Activated naive CD8-positive, alpha-beta T cell treated with anti-CD3 and anti-CD28 coated beads, Interleukin-2, amount 50 U/mL, for 16 hours (primary cell): ENCODE data around the gene DBP.

ENCODE experiments used
- DNase-seq: peaks from one replicate; pipeline ENCODE4 v3.0.0-alpha.2; 2020; ENCODE audit warnings: low read depth, low spot score

Gene DBP

GRCh38 chr19:48613024-48613851, 23.9 kb downstream of the DBP start:
- no peak for DNase-seq

DNA sequence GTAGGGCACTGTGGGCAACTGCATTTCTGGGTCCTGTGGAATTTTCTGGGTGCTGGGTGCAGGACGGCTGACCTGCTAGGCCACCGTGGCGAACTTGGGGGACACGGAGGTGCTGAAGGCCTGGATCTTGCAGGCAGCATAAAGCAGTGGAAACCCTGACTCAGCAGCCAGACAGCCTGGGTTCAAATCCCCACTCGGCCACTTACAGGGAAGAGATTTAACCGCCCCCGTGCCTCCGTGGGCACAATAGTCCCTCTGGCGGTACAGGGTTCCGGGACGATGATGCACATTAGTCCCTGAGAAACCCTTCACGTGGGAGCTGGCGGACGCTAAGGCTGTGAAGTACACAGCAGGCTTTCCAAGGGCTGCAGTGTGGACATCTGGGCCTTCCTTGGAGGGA, 25.3 kb downstream of the DBP start:
- DNase-seq: no peak

- no peak for DNase-seq
Measured at GRCh38 chr19:48609571-48610108, 27.5 kb downstream of the DBP start.

GRCh38 chr19:48608798-48609263, 28.3 kb downstream of the DBP start:
- no peak for DNase-seq

DNA sequence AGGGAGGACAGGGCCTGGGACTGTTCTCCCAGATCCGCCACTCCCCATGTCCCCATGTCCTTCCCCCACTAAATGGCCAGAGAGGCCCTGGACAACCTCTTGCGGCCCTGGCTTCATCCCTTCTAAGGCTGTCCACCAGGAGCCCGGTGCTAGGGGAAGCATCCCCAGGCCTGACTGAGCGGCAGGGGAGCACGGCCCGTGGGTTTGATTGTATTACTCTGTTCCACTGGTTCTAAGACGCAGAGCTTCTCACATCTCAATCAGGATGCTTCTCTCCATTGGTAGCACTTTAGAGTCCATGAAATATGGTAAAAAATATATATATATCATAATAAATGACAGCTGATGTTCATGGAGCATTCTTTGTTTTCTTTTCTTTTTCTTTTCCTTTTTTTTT, 29.8 kb downstream of the DBP start:
- no peak for DNase-seq

- no peak for DNase-seq
Measured at GRCh38 chr19:48606463-48607358, 30.5 kb downstream of the DBP start, which contains the start of gene SPACA4. SPACA4 (plus strand) TSS chr19:48606742; CDS start chr19:48606979, 237 bp downstream.

- DNase-seq: no peak
Measured at GRCh38 chr19:48603850-48604249, 33.3 kb downstream of the DBP start.

DNA sequence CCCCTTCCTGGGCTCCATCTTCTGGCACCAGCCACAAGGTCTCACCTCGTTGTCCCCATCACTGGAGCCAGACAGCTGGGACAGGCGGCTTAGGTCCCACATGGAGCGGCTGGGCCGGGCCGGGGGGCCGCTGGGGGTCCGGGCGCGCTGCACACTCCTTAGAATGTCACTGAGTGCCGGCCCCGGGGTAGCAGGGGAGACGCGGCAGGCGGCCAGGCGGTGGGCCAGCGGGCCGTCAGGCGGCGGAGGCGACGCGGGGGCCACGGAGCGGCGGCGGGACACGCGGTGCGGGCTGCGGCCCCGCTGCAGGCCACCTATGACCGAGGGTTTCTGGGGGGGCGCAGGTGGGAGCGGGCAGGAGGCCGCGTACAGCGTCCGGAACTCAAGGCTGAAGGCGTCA, 33.7 kb downstream of the DBP start:
- no peak for DNase-seq

GRCh38 chr19:48603001-48603400, 34.2 kb downstream of the DBP start:
- no peak for DNase-seq

GRCh38 chr19:48600679-48601417, 36.3 kb downstream of the DBP start:
- no peak for DNase-seq

- no peak for DNase-seq
Measured at GRCh38 chr19:48598996-48599700, 38.0 kb downstream of the DBP start.

GRCh38 chr19:48596679-48597465, 40.3 kb downstream of the DBP start:
- DNase-seq: no peak

DNA sequence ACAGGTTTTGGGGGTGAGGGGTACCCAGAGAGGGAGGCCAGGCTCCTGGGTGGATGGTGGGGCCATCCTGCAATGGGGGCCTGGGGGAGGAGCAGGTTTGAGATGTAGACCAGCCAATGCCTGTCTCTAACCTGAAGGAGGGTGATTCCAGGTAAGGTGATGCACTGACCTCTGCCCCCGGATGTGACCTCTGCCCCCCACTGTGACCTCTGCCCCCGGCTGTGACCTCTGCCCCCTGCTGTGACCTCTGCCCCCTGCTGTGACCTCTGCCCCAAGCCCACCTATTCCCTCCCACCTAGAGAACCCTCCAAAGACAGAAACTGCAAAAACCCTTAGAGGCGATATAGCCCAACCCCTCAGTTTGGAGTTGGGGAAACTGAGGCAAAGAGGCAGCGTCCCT, 40.9 kb downstream of the DBP start:
- DNase-seq: no peak

DNA sequence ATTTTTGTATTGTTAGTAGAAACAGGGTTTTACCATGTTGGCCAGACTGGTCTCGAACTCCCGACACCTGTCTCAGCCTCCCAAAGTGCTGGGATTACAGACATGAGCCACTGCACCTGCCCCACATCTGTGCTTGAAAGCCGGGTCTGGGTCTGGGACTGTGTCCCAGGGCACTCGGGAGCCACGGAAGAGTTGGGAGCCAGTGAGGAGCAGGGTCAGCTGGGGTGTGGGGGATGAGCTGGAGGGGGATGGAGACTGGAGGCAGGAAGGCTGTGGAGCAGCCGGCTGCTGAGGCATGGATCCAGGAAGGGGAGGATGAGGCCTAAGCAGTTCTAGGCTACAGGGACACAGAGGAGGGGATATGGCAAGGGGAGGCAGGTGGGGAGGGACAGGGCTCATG, 41.3 kb downstream of the DBP start:
- DNase-seq: no peak

GRCh38 chr19:48595171-48595570, 42.0 kb downstream of the DBP start:
- no peak for DNase-seq

DNA sequence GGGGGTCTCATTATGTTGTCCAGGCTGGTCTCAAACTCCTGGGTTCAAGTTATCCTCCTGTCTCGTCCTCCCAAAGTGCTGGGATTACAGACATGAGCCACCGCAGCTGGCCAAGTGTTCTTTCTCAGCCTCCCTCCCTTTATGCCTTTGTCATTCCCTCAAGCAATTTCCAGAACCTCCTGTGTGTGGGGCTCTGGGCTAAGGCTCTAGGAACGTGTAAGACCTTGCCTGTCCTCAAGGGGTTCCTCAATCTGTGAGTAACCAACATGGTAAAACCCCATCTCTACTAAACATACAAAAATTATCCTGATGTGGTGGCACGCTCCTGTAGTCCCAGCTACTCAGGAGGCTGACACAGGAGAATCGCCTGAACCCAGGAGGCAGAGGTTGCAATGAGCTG, 46.2 kb downstream of the DBP start:
- DNase-seq: no peak

DNA sequence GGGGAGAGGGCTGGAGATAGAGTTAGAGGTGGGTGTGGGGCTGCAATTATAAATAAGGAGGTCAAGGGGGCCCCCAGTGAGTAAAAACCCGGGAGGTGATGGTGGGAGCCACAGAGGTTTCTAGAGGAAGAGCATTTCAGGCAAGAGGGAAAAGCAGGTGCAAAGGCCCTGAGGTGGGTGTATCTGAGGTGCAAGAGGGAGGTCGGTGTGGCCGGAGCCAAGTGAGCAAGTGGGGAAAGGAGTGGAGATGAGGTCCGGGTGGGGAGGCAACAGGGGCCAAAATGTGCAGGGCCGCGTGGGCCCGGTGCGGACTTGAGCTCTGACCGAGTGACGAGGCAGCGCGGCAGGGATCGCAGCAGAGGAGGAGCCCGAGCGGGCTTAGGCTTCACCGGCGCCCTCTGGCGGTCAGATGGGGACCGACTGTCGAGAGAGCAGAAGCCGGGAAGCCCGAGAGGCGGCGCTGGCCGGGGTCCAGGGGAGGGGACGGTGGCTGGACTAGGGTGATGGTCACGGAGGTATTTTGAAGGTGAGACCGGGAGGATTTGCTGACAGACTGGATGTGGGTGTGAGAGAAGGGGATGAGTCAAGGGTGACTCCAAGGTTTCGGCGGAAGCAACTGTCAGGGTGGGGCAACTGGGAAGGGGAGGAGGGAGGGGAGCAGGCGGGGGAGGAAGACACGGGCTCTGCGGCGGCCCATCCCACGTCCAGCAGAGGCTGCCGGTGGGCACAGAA, 48.3 kb downstream of the DBP start:
- peak; percentile 69 for DNase-seq

DNA sequence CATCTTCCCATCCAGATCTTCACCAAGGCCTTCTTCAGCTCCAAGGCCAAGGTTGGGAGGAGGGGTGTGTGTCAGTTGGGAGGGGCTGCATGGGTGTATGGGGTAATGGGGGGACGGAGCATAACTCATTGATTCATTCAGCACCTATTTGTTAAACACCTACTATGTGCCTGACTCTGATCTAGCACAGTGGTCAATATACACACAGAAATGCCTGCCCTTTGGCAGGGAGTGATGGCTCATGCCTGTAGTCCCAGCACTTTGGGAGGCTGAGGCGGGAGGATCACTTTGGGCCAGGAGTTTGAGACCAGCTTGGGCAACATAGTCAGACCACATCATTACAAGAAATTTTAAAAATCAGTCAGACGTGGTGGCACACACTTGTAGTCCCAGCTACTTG, 49.8 kb downstream of the DBP start:
- no peak for DNase-seq

GRCh38 chr19:48582168-48582567, 55.0 kb downstream of the DBP start:
- DNase-seq: no peak
